Endothelial cell of umbilical vein (primary cell): ENCODE measurements around the gene LRP1B. TPM values are rescaled to one million over a fixed set of nuclear protein-coding genes. Genes with fewer than 3 reads are reported as not detected.

Source experiments
- BruUV-seq: library from RNA; stranded (reverse); fragments of 400-500 nt; replicated peaks from 2 replicates; lab custom pipeline; 2021; lab: Mats Ljungman, UMichigan
- CTCF ChIA-PET: fragments of 300-600, 350-600 bp; sonication (Branson Sonifier 250); formaldehyde crosslinking; loops from one replicate; lab custom pipeline; 2021; ENCODE audit warnings: antibody characterized with exemption, inconsistent platforms; lab: Charles Lee
- POLR2A ChIA-PET: fragments of 300-600, 350-600 bp; sonication (Branson Sonifier 250); formaldehyde crosslinking; loops from one replicate; lab custom pipeline; 2021; ENCODE audit warnings: antibody characterized with exemption, inconsistent platforms; lab: Charles Lee
- DNase-seq: peaks from one replicate; pipeline ENCODE4 v3.0.0-alpha.2; 2011; ENCODE audit warnings: low read depth, low spot score
- FAIRE-seq: peaks from 2 replicates; lab custom pipeline; 2011; peaks lifted over from hg19 to GRCh38; lab: Jason Lieb, UNC
- H2AFZ ChIP-seq: 2 replicates; pipeline ENCODE4 v1.6.0; 2012; ENCODE audit warnings: low read depth, low read length, control low read depth, inconsistent platforms
- H3K27ac ChIP-seq: 2 replicates; pipeline ENCODE4 v1.5.1; 2011; ENCODE audit warnings: low read depth, mild to moderate bottlenecking, control low read depth, low read length, moderate library complexity; ENCODE audit not compliant: insufficient read depth
- H3K27me3 ChIP-seq, 2 experiments: 2 replicates each; pipeline versions ENCODE4 v1.6.0 to v1.6.1; 2011; ENCODE audit warnings: low read length in 2 of 2, mixed read lengths in 1 of 2; ENCODE audit not compliant: control insufficient read depth in 2 of 2, insufficient read depth in 2 of 2
- H3K36me3 ChIP-seq, 2 experiments: 2 replicates in 1 of 2; 3 replicates in 1 of 2; pipeline ENCODE4 v1.5.1; 2011; ENCODE audit warnings: low read length in 2 of 2, mild to moderate bottlenecking in 1 of 2, moderate library complexity in 1 of 2; ENCODE audit not compliant: control insufficient read depth in 2 of 2, insufficient read depth in 2 of 2; ENCODE audit errors: extremely low read depth in 1 of 2
- H3K4me1 ChIP-seq: 3 replicates; pipeline ENCODE4 v1.5.1; 2011; ENCODE audit warnings: mild to moderate bottlenecking, low read length; ENCODE audit not compliant: control insufficient read depth, insufficient read depth; ENCODE audit errors: extremely low read depth
- H3K4me2 ChIP-seq: 2 replicates; pipeline ENCODE4 v1.6.1; 2011; ENCODE audit warnings: low read length, control low read depth, mixed read lengths; ENCODE audit not compliant: insufficient read depth
- H3K4me3 ChIP-seq, 3 experiments: fragments of 200-600 bp in 1 of 3; sonication (generic), shearing (Covaris generic) in 1 of 3; replicated peaks in 1 of 3; 2 replicates each; pipeline ENCODE4 v1.5.1; 2011 to 2016; ENCODE audit warnings: control low read depth in 3 of 3, low read length in 3 of 3, mild to moderate bottlenecking in 2 of 3, inconsistent platforms in 1 of 3, low read depth in 1 of 3, moderate library complexity in 1 of 3; ENCODE audit not compliant: insufficient read depth in 1 of 3
- H3K79me2 ChIP-seq: 2 replicates; pipeline ENCODE4 v1.6.0; 2012; ENCODE audit warnings: low read length, inconsistent platforms; ENCODE audit not compliant: control insufficient read depth, insufficient read depth
- H3K9ac ChIP-seq: replicated peaks from 2 replicates; pipeline ENCODE3; 2011; ENCODE audit warnings: low read length, control low read depth; ENCODE audit not compliant: insufficient read depth; ENCODE audit errors: extremely low read depth
- H3K9me1 ChIP-seq: replicated peaks from 3 replicates; pipeline ENCODE4 v1.6.0; 2011; ENCODE audit warnings: mild to moderate bottlenecking, low read length; ENCODE audit not compliant: control insufficient read depth, insufficient read depth; ENCODE audit errors: extremely low read depth
- H3K9me3 ChIP-seq: replicated peaks from 2 replicates; pipeline ENCODE4 v1.5.1; 2012; ENCODE audit warnings: low read length, inconsistent platforms; ENCODE audit not compliant: control insufficient read depth, insufficient read depth
- H4K20me1 ChIP-seq: replicated peaks from 2 replicates; pipeline ENCODE3; 2011; ENCODE audit warnings: mild to moderate bottlenecking, low read length; ENCODE audit not compliant: control insufficient read depth, insufficient read depth; ENCODE audit errors: extremely low read depth
- EZH2 ChIP-seq: IDR thresholded peaks from 2 replicates; pipeline ENCODE4 v1.6.1; 2012; ENCODE audit warnings: borderline replicate concordance, low read depth, mild to moderate bottlenecking, moderate library complexity, low read length, inconsistent platforms; ENCODE audit not compliant: severe bottlenecking
- FOS ChIP-seq: IDR thresholded peaks from 2 replicates; pipeline ENCODE4 v1.6.1; 2011; ENCODE audit warnings: mild to moderate bottlenecking, low read length, moderate library complexity, borderline replicate concordance; ENCODE audit not compliant: insufficient read depth
- GATA2 ChIP-seq: IDR thresholded peaks from 2 replicates; pipeline ENCODE4 v1.7.0; 2011; ENCODE audit warnings: low read depth, mild to moderate bottlenecking, moderate library complexity, mixed read lengths, low read length; ENCODE audit not compliant: insufficient read length, insufficient read depth
- JUN ChIP-seq: IDR thresholded peaks from 2 replicates; pipeline ENCODE4 v1.6.1; 2011; ENCODE audit warnings: borderline replicate concordance, low read depth; ENCODE audit not compliant: insufficient read length, insufficient read depth
- MAX ChIP-seq: IDR thresholded peaks from 2 replicates; pipeline ENCODE4 v1.6.1; 2011; ENCODE audit not compliant: insufficient read depth, insufficient read length
- MYC ChIP-seq: IDR thresholded peaks from one replicate; pipeline ENCODE4 v1.6.1; 2011; ENCODE audit warnings: mild to moderate bottlenecking, low read depth, low read length
- POLR2A ChIP-seq: IDR thresholded peaks from 2 replicates; pipeline ENCODE4 v1.6.1; 2012; ENCODE audit warnings: low read depth, mild to moderate bottlenecking, control low read depth, low read length
- POLR2AphosphoS5 ChIP-seq: IDR thresholded peaks from 2 replicates; pipeline ENCODE4 v1.6.1; 2012; ENCODE audit warnings: low read depth, mild to moderate bottlenecking, control low read depth, low read length, moderate library complexity; ENCODE audit not compliant: insufficient read depth
- dilution Hi-C: fragments of 300-500 bp; cut with MboI; formaldehyde crosslinking; loops from one replicate; pipeline ENCODE4 v1.15.0; 2019; ENCODE audit warnings: low sequenced_read_pairs; ENCODE audit not compliant: extremely low pct_ligation_motif_present
- intact Hi-C: fragments of 100-400 bp; cut with micrococcal nuclease; formaldehyde crosslinking; loops from one replicate; pipeline ENCODE4 v1.10.0; 2022
- polyA plus RNA-seq, 4 experiments: library from polyadenylated mRNA; depleted of rRNA in 3 of 4; stranded (reverse) in 3 of 4; unstranded in 1 of 4; fragments of >200 nt; gene quantifications; 2 replicates each; pipeline versions ENCODE4 v1.2.1 to v1.2.3, GENCODE V29; 2011 to 2012; ENCODE audit warnings: missing spikeins in 1 of 4
- total RNA-seq: library from RNA; stranded (reverse); gene quantifications from 2 replicates; pipeline ENCODE4 v1.2.3, GENCODE V29; 2021

LRP1B gene
- total and polyA plus RNA-seq, 2 donors (not counting 3 experiments of a cell fraction or from before 2014, with no cell fraction given): 0.03 to 0.07 TPM

- dilution Hi-C loops: no loop called here
- Histone ChIP-seq H3K4me3 (no peak overlapping the region), H3K27me3 (no peaks in the 10 kb centered on the region), H3K27ac (no peak overlapping the region), H4K20me1 (no peaks in the 10 kb centered on the region), H2AFZ (no peak overlapping the region), H3K9ac (no peak overlapping the region), H3K4me1 (no peaks in the 10 kb centered on the region), H3K79me2 (no peaks in the 10 kb centered on the region), H3K36me3 (no peaks in the 10 kb centered on the region), H3K4me2 (no peak overlapping the region), H3K9me3 (no peaks in the 10 kb centered on the region), H3K9me1 (no peaks in the 10 kb centered on the region)
- DNase-seq (no peak), FAIRE-seq (no peak)
- TF ChIP-seq GATA2 (no peak), FOS (no peak), POLR2AphosphoS5 (no peak), MYC (no peak), POLR2A (no peak), EZH2 (no peak), MAX (no peak), JUN (no peak)
- intact Hi-C loops: no loop called here
- no TSS peak for BruUV-seq
- POLR2A ChIA-PET: no interaction called here
- CTCF ChIA-PET: no interaction called here
Observed at GRCh38 chr2:142012797-142013196, 118.0 kb downstream of the LRP1B start.
